Measurements from ENCODE around the gene CCM2.

Gene CCM2

DNA sequence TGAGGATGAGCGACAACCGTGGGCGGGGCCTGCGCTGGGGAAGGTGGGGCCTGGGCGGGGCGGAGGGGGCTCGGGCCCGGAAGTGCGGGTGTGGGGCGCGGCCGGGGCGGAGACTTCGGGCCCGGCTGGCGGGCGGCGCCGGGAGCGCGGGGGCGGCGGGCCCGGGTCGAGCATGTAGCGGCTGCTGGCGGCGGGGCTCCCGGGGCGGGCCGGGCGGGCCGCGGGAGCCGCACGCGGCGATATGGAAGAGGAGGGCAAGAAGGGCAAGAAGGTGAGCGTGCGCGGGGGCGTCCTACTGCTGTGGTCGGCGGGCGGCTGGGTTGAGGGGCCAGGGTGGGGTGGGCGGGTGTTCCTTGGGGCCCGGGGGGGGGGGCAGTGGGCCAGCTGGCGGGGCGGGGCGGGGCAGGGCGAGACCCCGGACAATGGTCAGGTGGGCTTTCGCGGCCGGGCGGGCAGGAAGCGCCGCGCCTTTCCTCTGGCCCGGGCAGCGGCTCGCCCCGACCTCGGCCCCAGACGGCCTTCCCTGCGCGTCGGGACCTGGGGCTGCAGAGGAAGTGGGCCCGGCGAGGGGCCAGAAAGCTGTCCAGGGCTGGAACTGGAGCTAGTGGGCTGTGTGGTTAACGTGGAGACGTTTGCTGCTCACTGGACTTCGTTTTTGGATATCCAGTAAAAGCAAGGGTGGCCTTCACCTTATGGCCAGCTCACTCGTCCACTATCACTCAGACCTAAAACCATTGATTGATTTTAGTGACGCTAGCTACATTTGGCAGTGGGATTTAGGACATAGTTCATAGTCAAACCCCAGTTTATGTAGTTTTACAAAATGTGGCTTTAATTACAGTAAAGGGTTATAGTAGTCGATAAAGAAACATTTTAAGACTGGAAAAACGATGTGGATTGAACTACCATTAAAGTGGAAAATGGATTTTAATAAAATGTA, at the start of gene CCM2:
Gene CCM2 (plus strand): TSS at position 109 of the 940 bp plus-strand sequence. CDS start 133 bp downstream, at position 242.
- peak; percentile 61 for DNase-seq (ENCODE audit: low spot score)

GRCh38 chr7:44953156-44953555, 46.8 kb upstream of the CCM2 start:
- DNase-seq (ENCODE audit: low spot score) = no peak

DNA sequence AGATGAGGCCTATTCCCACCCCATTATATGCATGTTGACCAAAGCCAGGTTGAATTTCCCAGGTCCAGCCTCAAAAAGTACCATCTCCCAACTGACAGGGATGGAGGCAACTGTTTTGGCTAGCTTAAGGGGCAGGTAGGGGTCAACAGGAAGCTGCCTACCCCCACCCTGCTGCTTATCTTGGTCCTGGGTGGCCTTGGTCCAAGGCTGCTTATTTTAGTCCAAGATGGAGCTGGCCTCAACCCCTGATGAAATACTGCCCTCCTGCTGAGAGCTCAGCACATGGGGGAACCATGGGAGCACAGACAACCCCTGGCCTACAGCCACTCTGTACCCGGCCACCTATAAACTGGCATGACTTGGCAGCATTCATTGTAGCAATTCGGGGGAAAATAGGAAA, 44.3 kb upstream of the CCM2 start:
- DNase-seq (ENCODE audit: low spot score) = no peak

DNA sequence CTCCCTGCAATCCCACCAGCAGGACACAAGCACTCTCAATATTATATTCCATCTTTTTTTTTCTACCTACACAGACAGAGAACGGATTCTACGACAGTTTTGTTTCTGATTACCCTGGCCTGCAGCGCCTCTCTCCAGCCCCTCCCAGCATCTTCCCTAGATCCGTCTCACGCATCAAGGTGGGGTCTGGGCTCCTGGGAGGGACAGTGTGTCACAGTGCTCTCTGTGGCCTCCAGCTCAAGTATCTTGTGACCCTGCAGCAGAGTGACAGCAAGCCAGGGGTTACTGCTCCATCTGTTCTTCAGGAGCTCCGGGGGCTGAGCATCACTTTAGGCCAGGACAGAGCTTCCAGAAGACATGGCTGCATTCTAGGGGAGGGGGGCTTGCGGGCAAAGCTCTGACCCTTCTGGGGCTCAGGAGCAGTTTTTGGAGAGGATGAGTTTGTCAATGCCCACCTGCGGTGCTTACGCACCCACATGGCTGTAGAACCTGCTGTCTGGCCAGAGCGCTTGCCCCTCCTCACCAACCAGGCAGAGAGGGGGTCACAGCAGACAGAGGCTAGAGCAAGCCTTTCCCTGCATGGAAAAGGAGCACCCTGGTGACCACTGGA, 43.7 kb upstream of the CCM2 start:
- no peak for DNase-seq (ENCODE audit: low spot score)

DNA sequence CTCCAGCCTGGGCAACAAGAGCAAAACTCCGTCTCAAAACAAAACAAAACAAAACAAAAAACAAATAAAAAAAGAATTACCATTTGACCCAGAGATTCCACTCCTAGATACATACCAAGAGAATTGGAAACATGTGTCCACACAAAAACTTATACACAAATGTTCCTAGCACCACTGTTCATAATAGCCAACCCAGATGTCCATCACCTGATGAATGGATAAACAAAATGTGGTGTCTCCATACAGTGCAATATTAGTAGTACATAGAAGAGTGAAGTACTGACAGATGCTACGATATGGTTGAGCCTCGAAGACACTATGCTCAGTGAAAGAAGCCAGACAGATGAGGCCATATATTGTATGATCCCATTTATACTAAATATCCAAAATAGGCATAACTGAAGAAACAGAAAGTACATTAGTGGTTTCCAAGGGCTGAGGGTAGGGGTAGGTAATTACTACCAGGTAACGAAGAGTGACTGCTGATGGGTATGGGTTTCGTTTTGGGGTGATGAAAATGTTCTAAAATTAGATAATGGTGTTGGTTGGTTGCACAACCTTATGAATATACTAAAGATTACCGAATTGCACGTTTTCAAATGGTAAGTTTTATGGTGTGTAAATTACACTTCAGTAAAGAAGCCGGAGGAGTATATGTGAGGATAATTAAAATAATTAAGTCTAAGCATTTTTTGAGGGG, 41.2 kb upstream of the CCM2 start:
- DNase-seq (ENCODE audit: low spot score) = no peak

GRCh38 chr7:44959433-44959951, 40.5 kb upstream of the CCM2 start:
- DNase-seq (ENCODE audit: low spot score) = no peak

DNA sequence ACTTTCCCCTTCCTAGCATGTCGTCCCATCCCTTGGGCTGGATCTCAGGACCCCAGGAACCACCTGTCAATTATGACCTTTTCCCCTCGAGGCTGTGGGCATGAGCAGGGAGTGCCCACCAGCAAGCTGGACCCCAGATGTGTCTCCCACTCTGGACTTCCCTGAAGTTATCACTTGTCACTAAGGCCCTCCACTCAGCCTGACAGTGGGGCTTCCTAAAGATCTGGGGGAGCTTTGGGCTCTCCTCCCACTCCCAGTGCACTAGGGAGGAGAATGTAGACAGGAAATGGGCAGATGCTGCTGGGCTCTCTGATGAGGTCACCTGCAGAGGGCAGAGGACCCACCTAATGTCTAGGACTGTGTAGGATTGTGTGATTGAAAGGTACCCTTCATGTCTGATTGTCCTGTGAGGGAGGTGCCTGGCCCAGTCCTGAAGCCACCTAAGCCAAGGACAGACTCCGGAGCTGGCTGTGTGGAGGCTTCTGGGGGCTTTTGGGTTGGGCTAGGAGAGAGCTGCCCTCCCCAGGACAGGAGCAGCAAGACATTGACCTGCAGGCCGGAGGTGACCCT, 39.9 kb upstream of the CCM2 start:
- no peak for DNase-seq (ENCODE audit: low spot score)

DNA sequence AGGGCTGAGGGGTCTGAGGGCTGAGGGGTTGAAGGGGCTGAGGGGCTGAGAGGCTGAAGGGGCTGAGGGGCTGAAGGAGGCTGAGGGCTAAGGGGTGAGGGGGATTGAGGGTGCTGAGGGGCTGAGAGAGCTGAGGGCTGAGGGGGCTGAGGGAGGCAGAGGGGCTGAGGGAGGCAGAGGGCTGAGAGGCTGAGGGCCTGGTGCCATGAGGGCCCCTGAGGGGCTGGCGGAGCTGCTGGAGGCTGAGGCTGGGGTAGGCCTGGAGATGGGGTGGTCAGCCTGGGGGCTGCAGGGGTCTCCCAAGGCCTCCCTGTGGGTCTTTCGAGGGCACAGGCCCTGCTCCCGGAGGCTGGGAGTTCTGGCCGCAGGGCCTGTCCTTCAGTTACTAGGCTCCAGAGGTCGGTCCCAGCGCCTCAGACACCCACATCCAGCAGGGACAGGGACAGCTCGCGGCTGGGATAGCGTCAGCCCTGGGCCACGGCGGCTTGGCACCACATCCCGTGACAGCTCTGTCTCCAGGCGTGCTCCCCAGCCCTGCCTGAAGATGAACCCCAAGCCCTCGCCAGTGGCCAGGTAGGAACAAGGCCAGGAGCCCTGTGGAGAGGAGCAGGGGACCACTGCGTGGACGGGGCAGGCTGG, 38.0 kb upstream of the CCM2 start:
- DNase-seq (ENCODE audit: low spot score) = peak; percentile 55

GRCh38 chr7:44962483-44963251, 37.3 kb upstream of the CCM2 start:
- peak; percentile 55 for DNase-seq (ENCODE audit: low spot score)

- no peak for DNase-seq (ENCODE audit: low spot score)
Observed at GRCh38 chr7:44963364-44964290, 36.4 kb upstream of the CCM2 start.

DNA sequence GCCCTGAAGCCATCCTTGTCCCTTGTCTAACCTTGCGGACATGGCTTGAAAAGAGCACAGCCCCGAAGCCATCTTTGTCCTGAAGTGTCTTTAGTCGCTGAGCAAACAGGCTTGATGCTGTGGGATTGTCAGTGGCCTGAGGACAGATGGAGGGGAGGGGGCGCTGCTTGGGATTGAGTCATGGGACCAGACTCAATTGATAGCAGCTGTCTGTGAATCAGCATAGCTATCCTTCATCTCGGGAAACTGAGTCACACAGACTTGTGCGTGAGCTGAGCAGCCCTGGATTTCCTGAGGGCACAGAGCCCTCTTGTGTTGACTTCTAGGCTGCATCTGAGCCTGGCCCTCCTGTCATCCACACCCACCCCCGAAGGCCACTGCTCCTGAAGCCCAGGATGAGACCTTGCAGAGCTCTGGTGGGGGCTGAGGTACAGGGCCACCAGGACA, 35.6 kb upstream of the CCM2 start:
- DNase-seq (ENCODE audit: low spot score) = peak; percentile 63

- no peak for DNase-seq (ENCODE audit: low spot score)
Observed at GRCh38 chr7:44964831-44965440, 35.1 kb upstream of the CCM2 start.

DNA sequence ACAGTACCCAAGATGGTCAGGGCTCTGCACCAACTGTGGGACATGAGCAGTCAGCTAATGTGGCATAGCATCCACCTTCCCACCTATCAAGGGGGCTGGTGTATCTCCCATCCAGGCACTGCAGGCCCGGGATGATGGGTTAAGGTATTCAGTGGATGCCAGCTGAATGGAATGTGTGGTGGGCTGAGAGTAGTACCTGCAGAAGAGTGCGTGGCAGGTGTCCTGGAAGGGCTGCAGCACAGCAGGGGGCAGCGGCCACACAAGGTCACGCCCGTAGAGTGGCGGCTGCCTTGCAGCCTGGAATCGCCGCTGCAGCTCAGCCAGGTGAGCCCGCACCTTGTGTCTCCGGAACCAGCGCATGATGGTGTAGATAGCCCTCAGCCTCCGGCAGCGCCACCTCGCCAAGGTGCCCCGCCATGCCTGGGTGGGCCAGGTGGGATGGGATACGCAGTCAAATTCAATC, 34.5 kb upstream of the CCM2 start:
- no peak for DNase-seq (ENCODE audit: low spot score)

DNA sequence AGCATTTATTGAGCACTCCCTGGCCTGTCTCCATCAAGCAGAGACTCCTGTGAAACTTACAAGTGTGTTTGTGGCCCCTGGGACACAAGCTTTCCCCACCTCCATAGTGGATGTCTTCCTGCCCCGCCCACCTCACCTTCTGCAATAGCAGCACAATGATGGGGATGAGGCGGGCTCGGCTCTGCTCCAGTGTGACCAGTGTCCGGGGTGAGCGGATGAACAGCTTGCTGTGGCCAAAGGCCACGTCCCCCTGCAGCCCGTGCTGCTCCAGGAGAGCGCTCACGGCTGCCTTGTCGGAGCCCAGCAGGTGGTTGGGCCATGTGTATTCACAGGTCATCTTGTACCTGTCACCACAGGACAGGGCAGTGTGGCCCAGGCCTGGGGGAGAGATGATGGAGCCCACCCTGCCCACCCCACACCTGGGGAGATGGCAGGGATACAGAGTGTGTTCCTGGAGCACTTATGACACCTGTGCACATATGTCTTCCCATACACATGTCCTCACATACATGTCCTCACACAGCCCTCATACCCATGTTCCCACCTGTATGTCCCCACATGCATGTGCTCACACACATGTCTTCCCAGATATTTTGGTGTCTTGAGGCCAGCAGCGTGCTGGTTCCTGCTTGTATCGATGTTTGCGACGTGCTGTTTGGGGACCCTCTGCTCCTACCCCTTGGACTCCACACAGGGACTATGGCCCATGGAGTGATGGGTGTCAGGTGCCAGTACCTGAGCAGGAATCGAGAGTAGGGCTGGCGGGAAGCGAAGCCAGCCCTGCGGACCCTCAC, 33.9 kb upstream of the CCM2 start:
- no peak for DNase-seq (ENCODE audit: low spot score)

- no peak for DNase-seq (ENCODE audit: low spot score)
Observed at GRCh38 chr7:44966731-44967538, 33.1 kb upstream of the CCM2 start.

DNA sequence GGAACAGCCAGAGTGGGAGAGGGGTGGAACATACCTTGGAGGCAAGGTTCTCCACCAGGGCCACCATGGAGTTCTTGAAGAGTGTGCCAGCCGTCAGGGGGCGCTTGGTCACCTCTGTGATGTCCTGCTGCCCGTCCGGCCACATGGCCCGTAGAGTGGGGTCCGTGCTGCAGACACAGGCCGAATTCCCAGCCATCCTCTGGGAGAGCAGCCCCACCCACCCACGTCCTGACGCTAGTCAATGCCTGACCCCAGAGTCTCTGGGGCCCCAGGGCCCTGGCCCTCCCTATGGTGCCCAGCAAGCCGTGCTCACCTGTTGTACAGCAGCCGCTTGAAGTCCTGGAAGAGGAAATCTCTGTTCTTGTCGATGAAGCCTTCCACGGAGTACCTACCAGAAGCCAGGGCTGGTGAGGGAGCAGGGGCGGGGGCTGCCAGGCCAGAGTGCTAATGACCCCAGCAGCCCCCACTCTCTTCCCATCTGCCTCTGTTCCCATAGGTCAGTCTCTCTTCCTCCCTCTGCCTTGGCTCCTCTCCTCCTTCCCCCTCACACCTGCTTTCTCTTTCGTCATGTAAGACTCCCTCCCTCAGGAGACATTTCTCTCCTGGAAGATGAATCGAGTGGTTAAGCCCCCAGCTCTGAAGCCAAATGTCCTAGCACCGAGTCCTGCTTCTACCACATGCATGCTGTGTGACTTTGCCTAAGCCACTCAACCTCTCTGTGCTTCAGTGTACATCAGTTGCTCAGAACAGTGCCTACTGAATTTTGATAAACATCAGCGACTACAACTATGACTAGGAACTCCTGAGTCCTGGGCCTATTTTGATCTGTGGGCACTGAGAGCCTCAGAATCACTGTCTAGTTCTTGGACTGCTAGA, 32.2 kb upstream of the CCM2 start:
- DNase-seq (ENCODE audit: low spot score) = peak; percentile 73
